Panc1 (cell line): ENCODE measurements around the gene ANP32B.

Source experiments
- SIN3A ChIP-seq: IDR thresholded peaks from 2 replicates; pipeline ENCODE4 v1.6.1; 2012; ENCODE audit warnings: low read depth, mild to moderate bottlenecking, low read length, moderate library complexity, borderline replicate concordance; ENCODE audit not compliant: insufficient read depth
- TF ChIP-seq, protein P1 (sequence below): fragments of 450-650 bp; IDR thresholded peaks from 2 replicates; pipeline ENCODE4 v1.5.1; 2017; ENCODE audit warnings: mild to moderate bottlenecking

DNA sequence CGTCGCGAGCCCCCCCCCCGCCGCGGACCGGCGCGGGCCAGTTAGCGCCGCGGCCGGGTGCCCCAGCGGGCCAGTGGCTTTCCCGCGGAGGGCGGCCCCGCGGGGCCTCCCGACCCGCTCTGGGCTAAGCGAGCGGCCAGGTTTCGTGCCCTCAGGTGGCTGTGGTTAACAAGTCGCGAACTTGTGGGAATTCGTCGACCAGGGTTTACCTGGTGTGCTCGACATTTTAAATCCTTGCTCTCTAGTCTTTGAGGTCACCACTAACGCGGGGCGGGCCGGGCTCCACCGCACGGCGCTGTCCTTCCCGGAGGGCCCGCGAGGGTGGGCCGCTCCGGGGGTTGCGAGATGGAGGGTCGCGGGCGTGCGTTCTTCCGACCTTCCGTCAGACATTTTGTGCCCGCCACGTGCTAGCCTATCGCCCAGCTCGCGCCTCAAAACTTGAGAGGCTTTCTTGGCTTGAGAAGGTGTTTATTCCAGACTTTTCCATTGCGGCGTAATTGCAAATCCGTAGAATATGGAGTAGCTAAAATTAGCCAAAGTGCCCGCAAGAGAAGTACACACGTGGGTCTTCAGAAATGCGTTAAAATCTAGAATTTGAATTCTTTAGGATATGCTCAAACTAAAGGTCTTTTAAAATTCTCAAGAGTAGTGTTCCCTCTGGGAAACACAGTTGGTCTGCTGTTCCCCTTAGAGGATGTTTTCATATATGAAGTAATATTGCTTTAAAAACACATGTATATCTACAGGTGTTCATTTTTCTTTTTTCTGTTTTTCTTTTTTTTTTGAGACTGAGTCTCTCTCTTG lies 2.1 kb downstream of the ANP32B start:
- TF ChIP-seq, protein P1, sequence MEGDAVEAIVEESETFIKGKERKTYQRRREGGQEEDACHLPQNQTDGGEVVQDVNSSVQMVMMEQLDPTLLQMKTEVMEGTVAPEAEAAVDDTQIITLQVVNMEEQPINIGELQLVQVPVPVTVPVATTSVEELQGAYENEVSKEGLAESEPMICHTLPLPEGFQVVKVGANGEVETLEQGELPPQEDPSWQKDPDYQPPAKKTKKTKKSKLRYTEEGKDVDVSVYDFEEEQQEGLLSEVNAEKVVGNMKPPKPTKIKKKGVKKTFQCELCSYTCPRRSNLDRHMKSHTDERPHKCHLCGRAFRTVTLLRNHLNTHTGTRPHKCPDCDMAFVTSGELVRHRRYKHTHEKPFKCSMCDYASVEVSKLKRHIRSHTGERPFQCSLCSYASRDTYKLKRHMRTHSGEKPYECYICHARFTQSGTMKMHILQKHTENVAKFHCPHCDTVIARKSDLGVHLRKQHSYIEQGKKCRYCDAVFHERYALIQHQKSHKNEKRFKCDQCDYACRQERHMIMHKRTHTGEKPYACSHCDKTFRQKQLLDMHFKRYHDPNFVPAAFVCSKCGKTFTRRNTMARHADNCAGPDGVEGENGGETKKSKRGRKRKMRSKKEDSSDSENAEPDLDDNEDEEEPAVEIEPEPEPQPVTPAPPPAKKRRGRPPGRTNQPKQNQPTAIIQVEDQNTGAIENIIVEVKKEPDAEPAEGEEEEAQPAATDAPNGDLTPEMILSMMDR = no peak
- no peak for TF ChIP-seq SIN3A
